ENCODE results near the gene IL21R.

DNA sequence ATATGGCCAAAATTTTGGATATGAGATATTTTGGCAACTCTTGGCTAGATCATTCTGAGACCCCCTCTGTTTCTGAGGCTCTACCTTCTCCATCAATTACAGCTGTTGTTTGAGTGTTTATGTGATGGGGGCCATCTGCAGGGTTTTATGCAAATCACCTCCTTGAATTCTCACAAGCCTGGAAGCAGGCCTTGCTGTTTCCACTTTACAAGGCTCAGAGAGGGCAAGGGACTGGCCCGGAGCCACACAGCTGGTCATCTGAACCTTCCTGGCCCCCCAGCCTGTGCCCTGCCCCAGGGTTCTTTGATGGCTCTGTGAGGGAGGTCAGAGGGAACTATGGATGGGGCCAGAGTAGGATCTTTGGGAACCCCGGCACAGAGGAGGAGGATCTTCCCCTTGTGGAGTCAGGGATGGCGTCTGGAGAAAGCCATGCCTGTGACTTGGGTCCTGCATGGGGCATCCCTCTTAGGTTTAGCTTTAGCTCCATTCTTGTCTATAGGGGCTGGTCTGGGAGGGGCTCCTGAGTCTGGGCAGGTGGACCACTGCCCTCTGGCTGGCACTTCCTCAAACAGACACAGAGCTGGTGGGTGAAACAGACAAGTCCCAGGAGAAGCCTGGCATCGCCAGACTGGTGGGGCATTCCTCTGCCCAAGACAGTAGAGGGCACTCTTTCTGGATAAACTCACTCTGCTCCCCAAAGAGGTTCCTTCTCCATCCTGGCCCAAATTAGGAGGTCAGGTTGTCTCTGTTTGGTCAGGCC, 26.2 kb downstream of the IL21R start:
- TF ChIP-seq PAX5 (IDR thresholded peaks at IDR 0.05; ENCODE audit: borderline replicate concordance, low read depth, low read length) (no peak), ESRRA (IDR thresholded peaks at IDR 0.05; ENCODE audit: low read length) (no peak), TBL1XR1 (IDR thresholded peaks at IDR 0.05; ENCODE audit: low read depth, low read length) (no peak), SUPT20H (IDR thresholded peaks at IDR 0.05; ENCODE audit: borderline replicate concordance, control insufficient read depth, low read depth, low read length) (no peak), MEF2B (IDR thresholded peaks at IDR 0.05; ENCODE audit: partially characterized antibody, poor library complexity, severe bottlenecking) (no peak), ZNF384 (IDR thresholded peaks at IDR 0.05; ENCODE audit: borderline replicate concordance, low read depth, low read length) (no peak), BMI1 (IDR thresholded peaks at IDR 0.05; ENCODE audit: borderline replicate concordance) (no peak), SP1 (IDR thresholded peaks at IDR 0.05; ENCODE audit: low read depth, low read length) (no peak)
- TF ChIP-seq, protein P1, sequence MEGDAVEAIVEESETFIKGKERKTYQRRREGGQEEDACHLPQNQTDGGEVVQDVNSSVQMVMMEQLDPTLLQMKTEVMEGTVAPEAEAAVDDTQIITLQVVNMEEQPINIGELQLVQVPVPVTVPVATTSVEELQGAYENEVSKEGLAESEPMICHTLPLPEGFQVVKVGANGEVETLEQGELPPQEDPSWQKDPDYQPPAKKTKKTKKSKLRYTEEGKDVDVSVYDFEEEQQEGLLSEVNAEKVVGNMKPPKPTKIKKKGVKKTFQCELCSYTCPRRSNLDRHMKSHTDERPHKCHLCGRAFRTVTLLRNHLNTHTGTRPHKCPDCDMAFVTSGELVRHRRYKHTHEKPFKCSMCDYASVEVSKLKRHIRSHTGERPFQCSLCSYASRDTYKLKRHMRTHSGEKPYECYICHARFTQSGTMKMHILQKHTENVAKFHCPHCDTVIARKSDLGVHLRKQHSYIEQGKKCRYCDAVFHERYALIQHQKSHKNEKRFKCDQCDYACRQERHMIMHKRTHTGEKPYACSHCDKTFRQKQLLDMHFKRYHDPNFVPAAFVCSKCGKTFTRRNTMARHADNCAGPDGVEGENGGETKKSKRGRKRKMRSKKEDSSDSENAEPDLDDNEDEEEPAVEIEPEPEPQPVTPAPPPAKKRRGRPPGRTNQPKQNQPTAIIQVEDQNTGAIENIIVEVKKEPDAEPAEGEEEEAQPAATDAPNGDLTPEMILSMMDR (IDR thresholded peaks at IDR 0.05 in 2 of 3, conservative IDR thresholded peaks at IDR 0.05 in 1 of 3; ENCODE audit: control insufficient read depth in 2 of 3, extremely low read depth in 1 of 3, insufficient read depth in 1 of 3, low read depth in 3 of 3, low read length in 3 of 3) = peak; percentile 41 to 45 (median 41); a peak in 4 of 6 replicates
- TF ChIP-seq, protein P2, sequence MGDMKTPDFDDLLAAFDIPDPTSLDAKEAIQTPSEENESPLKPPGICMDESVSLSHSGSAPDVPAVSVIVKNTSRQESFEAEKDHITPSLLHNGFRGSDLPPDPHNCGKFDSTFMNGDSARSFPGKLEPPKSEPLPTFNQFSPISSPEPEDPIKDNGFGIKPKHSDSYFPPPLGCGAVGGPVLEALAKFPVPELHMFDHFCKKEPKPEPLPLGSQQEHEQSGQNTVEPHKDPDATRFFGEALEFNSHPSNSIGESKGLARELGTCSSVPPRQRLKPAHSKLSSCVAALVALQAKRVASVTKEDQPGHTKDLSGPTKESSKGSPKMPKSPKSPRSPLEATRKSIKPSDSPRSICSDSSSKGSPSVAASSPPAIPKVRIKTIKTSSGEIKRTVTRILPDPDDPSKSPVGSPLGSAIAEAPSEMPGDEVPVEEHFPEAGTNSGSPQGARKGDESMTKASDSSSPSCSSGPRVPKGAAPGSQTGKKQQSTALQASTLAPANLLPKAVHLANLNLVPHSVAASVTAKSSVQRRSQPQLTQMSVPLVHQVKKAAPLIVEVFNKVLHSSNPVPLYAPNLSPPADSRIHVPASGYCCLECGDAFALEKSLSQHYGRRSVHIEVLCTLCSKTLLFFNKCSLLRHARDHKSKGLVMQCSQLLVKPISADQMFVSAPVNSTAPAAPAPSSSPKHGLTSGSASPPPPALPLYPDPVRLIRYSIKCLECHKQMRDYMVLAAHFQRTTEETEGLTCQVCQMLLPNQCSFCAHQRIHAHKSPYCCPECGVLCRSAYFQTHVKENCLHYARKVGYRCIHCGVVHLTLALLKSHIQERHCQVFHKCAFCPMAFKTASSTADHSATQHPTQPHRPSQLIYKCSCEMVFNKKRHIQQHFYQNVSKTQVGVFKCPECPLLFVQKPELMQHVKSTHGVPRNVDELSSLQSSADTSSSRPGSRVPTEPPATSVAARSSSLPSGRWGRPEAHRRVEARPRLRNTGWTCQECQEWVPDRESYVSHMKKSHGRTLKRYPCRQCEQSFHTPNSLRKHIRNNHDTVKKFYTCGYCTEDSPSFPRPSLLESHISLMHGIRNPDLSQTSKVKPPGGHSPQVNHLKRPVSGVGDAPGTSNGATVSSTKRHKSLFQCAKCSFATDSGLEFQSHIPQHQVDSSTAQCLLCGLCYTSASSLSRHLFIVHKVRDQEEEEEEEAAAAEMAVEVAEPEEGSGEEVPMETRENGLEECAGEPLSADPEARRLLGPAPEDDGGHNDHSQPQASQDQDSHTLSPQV (IDR thresholded peaks at IDR 0.05) = no peak
- TF ChIP-seq, protein P3, sequence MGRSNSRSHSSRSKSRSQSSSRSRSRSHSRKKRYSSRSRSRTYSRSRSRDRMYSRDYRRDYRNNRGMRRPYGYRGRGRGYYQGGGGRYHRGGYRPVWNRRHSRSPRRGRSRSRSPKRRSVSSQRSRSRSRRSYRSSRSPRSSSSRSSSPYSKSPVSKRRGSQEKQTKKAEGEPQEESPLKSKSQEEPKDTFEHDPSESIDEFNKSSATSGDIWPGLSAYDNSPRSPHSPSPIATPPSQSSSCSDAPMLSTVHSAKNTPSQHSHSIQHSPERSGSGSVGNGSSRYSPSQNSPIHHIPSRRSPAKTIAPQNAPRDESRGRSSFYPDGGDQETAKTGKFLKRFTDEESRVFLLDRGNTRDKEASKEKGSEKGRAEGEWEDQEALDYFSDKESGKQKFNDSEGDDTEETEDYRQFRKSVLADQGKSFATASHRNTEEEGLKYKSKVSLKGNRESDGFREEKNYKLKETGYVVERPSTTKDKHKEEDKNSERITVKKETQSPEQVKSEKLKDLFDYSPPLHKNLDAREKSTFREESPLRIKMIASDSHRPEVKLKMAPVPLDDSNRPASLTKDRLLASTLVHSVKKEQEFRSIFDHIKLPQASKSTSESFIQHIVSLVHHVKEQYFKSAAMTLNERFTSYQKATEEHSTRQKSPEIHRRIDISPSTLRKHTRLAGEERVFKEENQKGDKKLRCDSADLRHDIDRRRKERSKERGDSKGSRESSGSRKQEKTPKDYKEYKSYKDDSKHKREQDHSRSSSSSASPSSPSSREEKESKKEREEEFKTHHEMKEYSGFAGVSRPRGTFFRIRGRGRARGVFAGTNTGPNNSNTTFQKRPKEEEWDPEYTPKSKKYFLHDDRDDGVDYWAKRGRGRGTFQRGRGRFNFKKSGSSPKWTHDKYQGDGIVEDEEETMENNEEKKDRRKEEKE (IDR thresholded peaks at IDR 0.05) = no peak
